T-helper 1 cell treated with Interleukin-12 subunit alpha and Interleukin-12 subunit beta and Interleukin-4 antibody, amounts not matched to agents 30 ng/mL and 1 ng/mL, for 36 hours (primary cell): ENCODE data around the gene SMTNL2. TPM values are rescaled to one million over a fixed set of nuclear protein-coding genes. Genes with fewer than 3 reads are reported as not detected.

Experiments used
- total RNA-seq: library from RNA; stranded (reverse); gene quantifications from 2 replicates; pipeline ENCODE4 v1.2.3, GENCODE V29; 2022

Gene SMTNL2
- total RNA-seq, 1 donor from 2014 or later = not detected

Other genes starting within 250 kb of the SMTNL2 start
- 71.6 and 73.3 TPM in 2 replicates for gene UBE2G1, start 217.9 kb upstream of the SMTNL2 start, total RNA-seq
- 5.3 and 6.6 TPM in 2 replicates for gene SPNS3, start 150.6 kb upstream of the SMTNL2 start, total RNA-seq
- gene SPNS2, start 85.6 kb upstream of the SMTNL2 start, total RNA-seq = 0.24 and 0.47 TPM in 2 replicates
- 87.3 and 90.1 TPM in 2 replicates for gene MYBBP1A, start 29.1 kb upstream of the SMTNL2 start, total RNA-seq
- not detected in 2 replicates for gene GGT6, start 24.0 kb upstream of the SMTNL2 start, total RNA-seq
- gene ALOX15, start 57.1 kb downstream of the SMTNL2 start, total RNA-seq = not detected in 2 replicates
- gene PELP1, start 119.6 kb downstream of the SMTNL2 start, total RNA-seq = 89.6 and 92.0 TPM in 2 replicates
- gene ARRB2, start 126.1 kb downstream of the SMTNL2 start, total RNA-seq = 335 and 345 TPM in 2 replicates
- 20.3 and 22.6 TPM in 2 replicates for gene MED11, start 146.9 kb downstream of the SMTNL2 start, total RNA-seq
- 0.10 and 0.12 TPM in 2 replicates for gene ZMYND15, start 155.3 kb downstream of the SMTNL2 start, total RNA-seq
- 3.3 and 4.4 TPM in 2 replicates for gene CXCL16, start 155.4 kb downstream of the SMTNL2 start, total RNA-seq
- 0.22 and 0.83 TPM in 2 replicates for gene TM4SF5, start 187.4 kb downstream of the SMTNL2 start, total RNA-seq
- gene VMO1, start 201.8 kb downstream of the SMTNL2 start, total RNA-seq = 0.51 TPM in 1 of 2 replicates, not detected in the other
- gene GLTPD2, start 204.4 kb downstream of the SMTNL2 start, total RNA-seq = not detected in 2 replicates
- 160 and 163 TPM in 2 replicates for gene PSMB6, start 211.6 kb downstream of the SMTNL2 start, total RNA-seq
- gene PLD2, start 222.6 kb downstream of the SMTNL2 start, total RNA-seq = 34.8 and 37.2 TPM in 2 replicates
- gene MINK1, start 248.8 kb downstream of the SMTNL2 start, total RNA-seq = 115 and 120 TPM in 2 replicates